Brain microvascular endothelial cell (primary cell): Measurements from ENCODE around the gene DMWD.
"Not testable (repeated sequence)": the region's sequence is repeated elsewhere in the genome, so short reads cannot be mapped to it uniquely, and the experiment has no call there.

ENCODE experiments used
- DNase-seq: peaks from one replicate; pipeline ENCODE4 v3.0.0-alpha.2; 2020
- H3K27ac ChIP-seq: fragments of 250-450 bp; sonication (Bioruptor Pico); 2 replicates; pipeline ENCODE4 v1.5.1; 2020; ENCODE audit warnings: mild to moderate bottlenecking, moderate library complexity
- H3K27me3 ChIP-seq: fragments of 250-450 bp; sonication (Bioruptor Pico); replicated peaks from 2 replicates; pipeline ENCODE4 v1.5.1; 2020; ENCODE audit warnings: mild to moderate bottlenecking
- H3K36me3 ChIP-seq: fragments of 250-450 bp; sonication (Bioruptor Pico); replicated peaks from 2 replicates; pipeline ENCODE4 v1.5.1; 2020; ENCODE audit warnings: mild to moderate bottlenecking
- H3K4me3 ChIP-seq: 2 replicates; pipeline ENCODE4 v1.5.1; 2011; ENCODE audit warnings: low read depth, mild to moderate bottlenecking, control low read depth, low read length, moderate library complexity
- CTCF ChIP-seq: IDR thresholded peaks from 2 replicates; pipeline ENCODE4 v1.5.1; 2011; ENCODE audit warnings: low read depth, mild to moderate bottlenecking, moderate library complexity, low read length, control low read depth, inconsistent platforms; ENCODE audit errors: missing control alignments
- in situ Hi-C: cut with HindIII; loops from 2 replicates; pipeline ENCODE4 v1.10.0; 2017; ENCODE audit warnings: low sequenced_read_pairs, low pct_ligation_motif_present

The DMWD gene

DNA sequence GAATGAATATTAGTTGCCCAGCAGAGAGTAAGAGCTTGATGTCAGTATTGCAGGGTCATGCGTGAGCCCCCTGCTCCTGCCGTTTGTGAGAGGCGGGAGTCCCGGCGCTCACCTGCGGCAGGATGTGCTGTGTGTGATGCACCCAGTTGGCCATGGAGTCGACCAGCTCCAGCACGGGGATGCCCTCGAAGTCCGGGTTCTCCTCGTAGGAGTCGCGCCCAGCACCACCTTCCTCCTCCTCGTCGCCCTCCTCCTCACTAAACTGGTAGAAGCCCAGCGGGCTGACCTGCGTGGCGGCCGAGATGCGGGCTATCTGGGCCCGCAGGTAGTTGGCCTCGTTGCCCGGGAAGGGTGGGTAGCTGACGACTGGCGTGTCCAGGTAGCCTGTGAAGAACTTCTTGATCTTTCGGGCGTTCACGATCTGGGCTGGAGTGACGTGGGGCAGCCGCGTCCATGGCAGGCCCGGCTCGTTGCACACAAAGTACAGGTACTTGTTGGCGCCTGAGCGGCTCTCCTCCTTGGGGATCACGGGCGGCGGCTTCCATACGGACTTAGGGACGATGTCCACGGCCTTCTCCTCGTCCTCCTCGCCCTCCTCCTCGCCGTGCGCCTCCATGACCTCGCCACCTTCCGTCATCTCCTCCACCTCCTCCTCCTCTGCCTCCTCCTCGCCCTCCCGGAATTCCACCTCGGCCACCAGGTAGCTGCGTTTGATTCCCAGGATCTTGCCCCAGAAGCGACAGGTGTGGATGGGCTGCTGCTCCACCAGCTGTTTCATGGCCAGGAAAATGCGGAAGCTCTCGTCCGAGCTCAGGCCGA, 11.7 kb upstream of the DMWD start:
- DNase-seq = no peak
- Histone ChIP-seq H3K4me3 (no peak overlapping the region), H3K27ac (no peak overlapping the region), H3K27me3 (no peaks in the 10 kb centered on the region), H3K36me3 (no peaks in the 10 kb centered on the region)
- in situ Hi-C loops = no loop called here
- TF ChIP-seq CTCF = no peak

- H3K27ac ChIP-seq = no peak overlapping the region
- H3K27me3 ChIP-seq = no peaks in the 10 kb centered on the region
- in situ Hi-C loops = no loop called here
- H3K4me3 ChIP-seq = no peak overlapping the region
- DNase-seq = no peak
- no peaks in the 10 kb centered on the region for H3K36me3 ChIP-seq
- TF ChIP-seq CTCF = no peak
Observed at GRCh38 chr19:45801603-45802175, 9.0 kb upstream of the DMWD start.

GRCh38 chr19:45800070-45800553, 7.5 kb upstream of the DMWD start:
- no peak overlapping the region for H3K27ac ChIP-seq
- no peak overlapping the region for H3K4me3 ChIP-seq
- DNase-seq = peak; percentile 31
- in situ Hi-C loops = no loop called here
- no peaks in the 10 kb centered on the region for H3K27me3 ChIP-seq
- no peaks in the 10 kb centered on the region for H3K36me3 ChIP-seq
- no peak for TF ChIP-seq CTCF

DNA sequence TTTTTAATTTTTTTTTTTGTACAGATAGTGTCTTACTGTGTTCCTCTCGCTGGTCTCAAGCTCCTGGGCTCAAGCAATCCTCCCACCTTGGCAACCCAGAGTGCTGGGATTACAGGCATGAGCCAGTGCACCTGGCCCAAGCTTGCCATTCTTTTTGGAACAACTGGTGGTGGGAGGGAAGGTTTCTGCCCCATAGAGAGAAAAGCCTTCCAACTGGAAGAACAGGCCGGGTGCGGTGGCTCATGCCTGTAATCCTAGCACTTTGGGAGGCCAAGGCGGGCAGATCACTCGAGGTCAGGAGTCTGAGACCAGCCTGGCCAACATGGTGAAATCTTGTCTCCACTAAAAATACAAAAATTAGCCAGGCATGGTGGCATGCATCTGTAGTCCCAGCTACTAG, 6.9 kb upstream of the DMWD start:
- H3K36me3 ChIP-seq, H3K27me3 ChIP-seq, in situ Hi-C loops, DNase-seq, H3K27ac ChIP-seq, H3K4me3 ChIP-seq: not testable (repeated sequence)

- H3K27ac ChIP-seq = no peak overlapping the region
- H3K4me3 ChIP-seq = no peak overlapping the region
- no peaks in the 10 kb centered on the region for H3K36me3 ChIP-seq
- no peaks in the 10 kb centered on the region for H3K27me3 ChIP-seq
- DNase-seq = peak; percentile 72
- in situ Hi-C loops = no loop called here
- peak; percentile 85 for TF ChIP-seq CTCF
Observed at GRCh38 chr19:45798995-45799517, 6.4 kb upstream of the DMWD start.

DNA sequence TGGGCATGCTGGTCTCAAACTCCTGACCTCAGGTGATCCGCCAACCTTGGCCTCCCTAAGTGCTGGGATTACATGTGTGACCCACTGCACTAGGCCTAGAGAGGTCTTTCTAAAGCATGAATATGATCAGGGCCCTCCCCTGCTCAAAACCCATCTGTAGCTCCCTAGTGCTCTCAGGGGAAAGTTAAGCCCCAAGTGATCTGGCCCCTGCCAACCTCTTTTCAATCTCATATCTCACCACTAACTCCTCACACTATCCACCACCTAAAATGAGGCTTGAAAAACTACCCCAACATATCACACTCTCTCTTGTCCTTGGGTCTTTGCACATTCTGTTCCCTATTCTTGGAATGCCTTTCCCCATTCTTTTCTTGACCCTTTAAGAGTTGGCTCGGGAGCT, 2.0 kb upstream of the DMWD start:
- TF ChIP-seq CTCF = no peak
- no peak overlapping the region for H3K27ac ChIP-seq
- peaks cover 10% of the 10 kb centered on the region for H3K36me3 ChIP-seq
- no peak for DNase-seq
- H3K4me3 ChIP-seq = no peak overlapping the region
- in situ Hi-C loops = no loop called here
- H3K27me3 ChIP-seq = no peaks in the 10 kb centered on the region
